K562 (cell line): ENCODE measurements around the gene OBSCN. TPM values are rescaled to one million over a fixed set of nuclear protein-coding genes. Genes with fewer than 3 reads are reported as not detected.

Source experiments
- ATAC-seq: fragments of 200-7000 bp; cut with Tn5 transposase; 3 replicates; pipeline ENCODE4 v1.9.1; 2020; ENCODE audit warnings: moderate library complexity
- BruUV-seq: library from RNA; stranded (reverse); fragments of 400-500 nt; replicated peaks from 2 replicates; lab custom pipeline; 2021; lab: Mats Ljungman, UMichigan
- CTCF ChIA-PET: fragments of 300-600 bp; formaldehyde crosslinking; extraction: SDS; loops from one replicate; lab custom pipeline; 2021; ENCODE audit warnings: low intra/inter-chr PET ratio; lab: Yijun Ruan, JAX
- POLR2A ChIA-PET: fragments of 300-600, 350-650 bp; sonication (Branson Sonifier 250); formaldehyde crosslinking; extraction: SDS; loops from one replicate; lab custom pipeline; 2021; ENCODE audit warnings: antibody characterized with exemption, inconsistent platforms; lab: Yijun Ruan, JAX
- DNase-seq, 4 experiments: peaks; one replicate each; pipeline versions ENCODE4 v3.0.0 to v3.0.0-alpha.2; 2011 to 2018; ENCODE audit warnings: low spot score in 3 of 4, mixed read lengths in 3 of 4; ENCODE audit errors: extremely low read depth in 1 of 4
- FAIRE-seq: peaks from 2 replicates; lab custom pipeline; 2011; peaks lifted over from hg19 to GRCh38; lab: Jason Lieb, UNC
- H2AFZ ChIP-seq: 2 replicates; pipeline ENCODE4 v1.6.0; 2011; ENCODE audit warnings: low read depth, low read length, control low read depth, inconsistent platforms
- H3K27ac ChIP-seq: fragments of 200-600 bp; 3 replicates; pipeline ENCODE4 v1.8.0; 2011; ENCODE audit warnings: low read depth, mild to moderate bottlenecking, control low read depth, inconsistent platforms, low read length, moderate library complexity, mixed read lengths; ENCODE audit errors: extremely low read depth
- H3K27me3 ChIP-seq, 2 experiments: fragments of 300-600 bp in 1 of 2; 2 replicates in 1 of 2; 3 replicates in 1 of 2; pipeline versions ENCODE4 v1.6.0 to v1.8.0; 2011; ENCODE audit warnings: inconsistent platforms in 2 of 2, low read length in 2 of 2, mild to moderate bottlenecking in 1 of 2, mixed read lengths in 1 of 2, moderate library complexity in 1 of 2; ENCODE audit not compliant: control insufficient read depth in 2 of 2, insufficient read depth in 2 of 2
- H3K36me3 ChIP-seq: fragments of 300-600 bp; 3 replicates; pipeline ENCODE4 v1.8.0; 2011; ENCODE audit warnings: mild to moderate bottlenecking, low read length, inconsistent platforms; ENCODE audit not compliant: control insufficient read depth, insufficient read depth
- H3K4me1 ChIP-seq, 2 experiments: fragments of 200-600 bp in 1 of 2; replicated peaks in 1 of 2; 2 replicates in 1 of 2; 3 replicates in 1 of 2; pipeline versions ENCODE4 v1.5.1 to v1.8.0; 2011; ENCODE audit warnings: inconsistent platforms in 2 of 2, low read length in 2 of 2, mild to moderate bottlenecking in 1 of 2, mixed read lengths in 1 of 2, moderate library complexity in 1 of 2; ENCODE audit not compliant: control insufficient read depth in 2 of 2, insufficient read depth in 2 of 2
- H3K4me2 ChIP-seq: 2 replicates; pipeline ENCODE4 v1.6.1; 2011; ENCODE audit warnings: low read length, control low read depth, inconsistent platforms, mixed read lengths; ENCODE audit not compliant: insufficient read depth
- H3K4me3 ChIP-seq: fragments of 200-600 bp; sonication (generic), shearing (Covaris generic); 2 replicates; pipeline ENCODE4 v1.5.1; 2016; ENCODE audit warnings: control low read depth, inconsistent platforms
- H3K79me2 ChIP-seq: fragments of 200-600 bp; 3 replicates; pipeline ENCODE4 v1.8.0; 2011; ENCODE audit warnings: low read length, inconsistent platforms; ENCODE audit not compliant: control insufficient read depth, insufficient read depth
- H3K9ac ChIP-seq, 2 experiments: 2 replicates each; pipeline versions ENCODE4 v1.6.0 to v1.6.1; 2011; ENCODE audit warnings: low read depth in 2 of 2, low read length in 2 of 2, control low read depth in 1 of 2, inconsistent platforms in 1 of 2, mild to moderate bottlenecking in 1 of 2, mixed read lengths in 1 of 2; ENCODE audit not compliant: insufficient read depth in 1 of 2
- H3K9me1 ChIP-seq: one replicate; pipeline ENCODE4 v1.6.0; 2011; ENCODE audit warnings: inconsistent platforms, mild to moderate bottlenecking, low read length, moderate library complexity; ENCODE audit not compliant: control insufficient read depth, insufficient read depth
- H3K9me3 ChIP-seq: replicated peaks from 2 replicates; pipeline ENCODE4 v1.5.1; 2011; ENCODE audit warnings: low read depth, low read length, inconsistent platforms; ENCODE audit not compliant: control insufficient read depth, insufficient read depth
- H4K20me1 ChIP-seq: replicated peaks from 2 replicates; pipeline ENCODE4 v1.6.1; 2011; ENCODE audit warnings: low read length, inconsistent platforms, mixed read lengths; ENCODE audit not compliant: control insufficient read depth, insufficient read depth
- BRD4 ChIP-seq: fragments of 200-600 bp; sonication (generic); IDR thresholded peaks from 2 replicates; pipeline ENCODE4 v1.6.1; 2017; ENCODE audit warnings: inconsistent platforms
- E2F8 ChIP-seq: fragments of 450-650 bp; IDR thresholded peaks from 2 replicates; pipeline ENCODE4 v1.7.1; 2018; ENCODE audit warnings: mild to moderate bottlenecking, low read depth; ENCODE audit not compliant: partially characterized antibody
- GABPB2 ChIP-seq: fragments of 250-450 bp; sonication (Bioruptor Pico); conservative IDR thresholded peaks from 2 replicates; pipeline ENCODE4 v1.5.1; 2021; ENCODE audit warnings: mild to moderate bottlenecking
- MLLT1 ChIP-seq, 2 experiments: fragments of 450-650 bp; IDR thresholded peaks; 2 replicates each; pipeline ENCODE4 v1.6.1; 2016
- MNT ChIP-seq, 2 experiments: fragments of 450-650 bp; conservative IDR thresholded peaks; 2 replicates each; pipeline ENCODE4 v1.6.1; 2017; ENCODE audit warnings: mild to moderate bottlenecking in 2 of 2, moderate library complexity in 2 of 2
- NBN ChIP-seq: fragments of 450-650 bp; IDR thresholded peaks from 2 replicates; pipeline ENCODE4 v1.6.1; 2016; ENCODE audit warnings: low read depth, mild to moderate bottlenecking
- PYGO2 ChIP-seq: fragments of 450-650 bp; IDR thresholded peaks from 2 replicates; pipeline ENCODE4 v1.6.1; 2016; ENCODE audit warnings: mild to moderate bottlenecking, missing genetic modification characterization, moderate library complexity, missing compliant biosample characterization
- WGBS: fragments of 100-300 bp; shearing (Covaris generic); methylation state at CpG from one replicate; pipeline ENCODE4 v1.1.6; 2016; ENCODE audit warnings: low coverage, mixed read lengths; ENCODE audit not compliant: insufficient coverage; ENCODE audit errors: missing lambda C conversion rate; 5-methylcytosine and 5-hydroxymethylcytosine counted together
- in situ Hi-C: fragments of 300-500 bp; cut with MboI; formaldehyde crosslinking; loops from 4 replicates; pipeline ENCODE4 v1.15.0; 2018; ENCODE audit warnings: inconsistent platforms, mixed read lengths
- intact Hi-C: fragments of 100-400 bp; cut with micrococcal nuclease; formaldehyde crosslinking; loops from 2 replicates; pipeline ENCODE4 v1.14.2; 2022
- polyA plus RNA-seq, 8 experiments: library from polyadenylated mRNA; depleted of rRNA in 4 of 8; stranded (reverse) in 5 of 8; unstranded in 3 of 8; fragments of >200 nt; fragmentation: Nextera tagmentation in 2 of 8; fragmentation: Illumina TruSeq in 1 of 8; extraction: Ambion mirVana in 2 of 8; extraction: Trizol in 1 of 8; gene quantifications; 2 replicates each; pipeline versions ENCODE4 v1.2.1 to v1.2.3, GENCODE V29; 2011 to 2014; ENCODE audit warnings: inconsistent platforms in 1 of 8, missing spikeins in 1 of 8
- total RNA-seq, 7 experiments: library from RNA; depleted of rRNA in 6 of 7; stranded (reverse); fragments of >200 nt in 6 of 7; fragmentation: Illumina TruSeq in 2 of 7; extraction: Trizol in 2 of 7; gene quantifications; 2 replicates each; pipeline versions ENCODE4 v1.2.1 to v1.2.3, GENCODE V29; 2011 to 2021; ENCODE audit warnings: low replicate concordance in 1 of 7

Gene OBSCN
- total and polyA plus RNA-seq, 9 of the 15 experiments (the other 6 are each of a cell fraction or from before 2014, with no cell fraction given) = 0.18 to 19.7 (median 3.6) TPM

- TF ChIP-seq MLLT1 (IDR thresholded peaks at IDR 0.05) = 0 out of 4 replicates have a peak, but pooled peaks of 1 of the 2 experiments have one; percentile 43
Measured at GRCh38 chr1:228310162-228310792, 102.4 kb downstream of the OBSCN start (continued).

- no peak overlapping the region for H3K27ac ChIP-seq
- H3K36me3 ChIP-seq = no peaks in the 10 kb centered on the region
- H3K4me3 ChIP-seq = no peak overlapping the region
- no TSS peak for BruUV-seq
- 2% methylated on average over 3 of the region's 3 CpGs for WGBS
- H3K79me2 ChIP-seq = no peaks in the 10 kb centered on the region
- no peak overlapping the region for H3K4me2 ChIP-seq
- intact Hi-C loops = no loop called here
- H3K9me1 ChIP-seq = no peaks in the 10 kb centered on the region
- H3K9ac ChIP-seq = no peak overlapping the region
- ChIA-PET POLR2A (interaction anchor here (0.8 kb wide), 1 partner anchor 81 kb away, joined by 3 read pairs; no protein-coding TSS in a partner anchor), CTCF (no interaction called here)
- no peak for TF ChIP-seq NBN
- no peak for TF ChIP-seq E2F8
- no peak for TF ChIP-seq PYGO2
- TF ChIP-seq MNT (conservative IDR thresholded peaks at IDR 0.05) = no peak
- no peak for TF ChIP-seq BRD4
- no peak for TF ChIP-seq GABPB2 (CRISPR knock-in tag)
- peaks cover 4% of the 10 kb centered on the region; the same call in 1 of the 2 replicates for H3K9me3 ChIP-seq
- no peaks in the 10 kb centered on the region for H4K20me1 ChIP-seq
- no peak overlapping the region for H2AFZ ChIP-seq
- no peak for FAIRE-seq
- in situ Hi-C loops = no loop called here
- peaks cover 0 to 26% of the 10 kb centered on the region in 2 experiments; a peak in 1 of 5 replicates for H3K4me1 ChIP-seq
- H3K27me3 ChIP-seq = peaks cover 31 to 61% of the 10 kb centered on the region in 2 experiments; a peak in 4 of 5 replicates
- ATAC-seq = no peak
- no peak for DNase-seq
Measured at GRCh38 chr1:228311091-228311490, 103.2 kb downstream of the OBSCN start.
